NB4 (cell line): ENCODE results near the gene BORA.

Source experiments
- DNase-seq: peaks from one replicate; pipeline ENCODE4 v3.0.0; 2010; ENCODE audit warnings: low read depth
- H3K4me3 ChIP-seq: one replicate; pipeline ENCODE4 v1.5.1; 2011; ENCODE audit warnings: mild to moderate bottlenecking, low read depth, low read length, moderate library complexity
- MYC ChIP-seq: IDR thresholded peaks from 2 replicates; pipeline ENCODE4 v1.6.1; 2011; ENCODE audit warnings: low read depth, low read length
- POLR2A ChIP-seq: IDR thresholded peaks from 2 replicates; pipeline ENCODE4 v1.6.1; 2011; ENCODE audit warnings: mild to moderate bottlenecking; ENCODE audit not compliant: insufficient read length; ENCODE audit errors: extremely low read depth
- TF ChIP-seq, protein P1 (sequence below): IDR thresholded peaks from 2 replicates; pipeline ENCODE4 v1.6.1; 2011; ENCODE audit warnings: low read depth, low read length
- TF ChIP-seq, protein P2 (sequence below): IDR thresholded peaks from one replicate; pipeline ENCODE4 v1.5.1; 2012; ENCODE audit warnings: low read depth, low read length

BORA gene

DNA sequence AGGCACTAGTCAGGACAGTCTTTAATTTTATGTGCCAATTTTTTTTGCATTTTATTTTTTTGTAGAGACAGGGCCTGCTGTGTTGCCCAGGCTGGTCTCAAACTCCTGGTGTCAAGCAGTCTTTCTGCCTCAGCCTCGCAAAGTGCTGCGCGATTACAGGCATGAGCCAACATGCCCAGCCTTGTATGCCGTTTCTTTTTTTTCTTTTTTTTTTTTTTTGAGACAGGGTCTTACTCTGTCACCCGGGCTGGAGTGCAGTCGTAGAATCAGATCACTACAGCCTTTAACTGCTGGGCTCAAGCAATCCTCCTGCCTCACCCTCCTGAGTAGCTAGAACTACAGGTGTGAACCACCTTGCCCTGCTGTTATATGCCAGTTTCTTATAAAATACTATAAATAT, 26.4 kb downstream of the BORA start:
- DNase-seq, result no peak
- TF ChIP-seq, protein P1, sequence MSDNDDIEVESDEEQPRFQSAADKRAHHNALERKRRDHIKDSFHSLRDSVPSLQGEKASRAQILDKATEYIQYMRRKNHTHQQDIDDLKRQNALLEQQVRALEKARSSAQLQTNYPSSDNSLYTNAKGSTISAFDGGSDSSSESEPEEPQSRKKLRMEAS, result no peak
- TF ChIP-seq MYC, result no peak
- no peak for TF ChIP-seq POLR2A
- TF ChIP-seq, protein P2, sequence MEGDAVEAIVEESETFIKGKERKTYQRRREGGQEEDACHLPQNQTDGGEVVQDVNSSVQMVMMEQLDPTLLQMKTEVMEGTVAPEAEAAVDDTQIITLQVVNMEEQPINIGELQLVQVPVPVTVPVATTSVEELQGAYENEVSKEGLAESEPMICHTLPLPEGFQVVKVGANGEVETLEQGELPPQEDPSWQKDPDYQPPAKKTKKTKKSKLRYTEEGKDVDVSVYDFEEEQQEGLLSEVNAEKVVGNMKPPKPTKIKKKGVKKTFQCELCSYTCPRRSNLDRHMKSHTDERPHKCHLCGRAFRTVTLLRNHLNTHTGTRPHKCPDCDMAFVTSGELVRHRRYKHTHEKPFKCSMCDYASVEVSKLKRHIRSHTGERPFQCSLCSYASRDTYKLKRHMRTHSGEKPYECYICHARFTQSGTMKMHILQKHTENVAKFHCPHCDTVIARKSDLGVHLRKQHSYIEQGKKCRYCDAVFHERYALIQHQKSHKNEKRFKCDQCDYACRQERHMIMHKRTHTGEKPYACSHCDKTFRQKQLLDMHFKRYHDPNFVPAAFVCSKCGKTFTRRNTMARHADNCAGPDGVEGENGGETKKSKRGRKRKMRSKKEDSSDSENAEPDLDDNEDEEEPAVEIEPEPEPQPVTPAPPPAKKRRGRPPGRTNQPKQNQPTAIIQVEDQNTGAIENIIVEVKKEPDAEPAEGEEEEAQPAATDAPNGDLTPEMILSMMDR, result no peak
- no peak overlapping the region for H3K4me3 ChIP-seq

DNA sequence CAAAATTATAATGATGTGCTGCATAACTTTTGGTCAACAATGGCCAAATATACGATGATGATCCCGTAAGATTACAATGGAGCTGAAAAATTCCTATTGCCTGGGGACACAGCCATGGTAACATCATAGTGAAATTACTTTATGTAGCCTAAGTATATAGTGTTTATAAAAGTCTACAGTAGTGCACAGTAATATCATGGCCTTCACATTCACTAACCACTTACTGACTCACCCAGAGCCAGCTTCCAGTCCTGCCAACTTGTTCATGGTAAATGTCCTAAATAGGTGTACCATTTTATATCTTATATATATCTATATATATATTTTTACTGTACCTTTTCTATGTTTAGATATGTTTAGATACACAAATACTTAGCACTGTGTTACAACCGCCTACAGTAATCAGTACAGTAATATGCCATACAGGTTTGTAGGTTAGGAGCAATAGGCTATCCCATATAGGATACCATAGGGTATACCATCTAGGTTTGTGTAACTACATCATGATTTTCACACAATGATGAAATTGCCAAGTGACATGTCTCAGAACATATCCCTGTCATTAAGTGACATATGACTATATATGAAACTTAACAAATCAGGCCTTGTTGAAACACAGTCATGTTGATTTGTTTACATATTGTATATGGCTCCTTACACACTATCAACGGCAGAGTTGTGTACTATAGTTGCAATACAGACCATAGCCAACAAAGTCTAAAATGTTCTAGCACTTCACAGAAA, 30.2 kb downstream of the BORA start:
- no peak for DNase-seq
- TF ChIP-seq, protein P2, result no peak
- TF ChIP-seq MYC, result no peak
- TF ChIP-seq POLR2A, result no peak
- TF ChIP-seq, protein P1, result no peak
- no peak overlapping the region for H3K4me3 ChIP-seq

DNA sequence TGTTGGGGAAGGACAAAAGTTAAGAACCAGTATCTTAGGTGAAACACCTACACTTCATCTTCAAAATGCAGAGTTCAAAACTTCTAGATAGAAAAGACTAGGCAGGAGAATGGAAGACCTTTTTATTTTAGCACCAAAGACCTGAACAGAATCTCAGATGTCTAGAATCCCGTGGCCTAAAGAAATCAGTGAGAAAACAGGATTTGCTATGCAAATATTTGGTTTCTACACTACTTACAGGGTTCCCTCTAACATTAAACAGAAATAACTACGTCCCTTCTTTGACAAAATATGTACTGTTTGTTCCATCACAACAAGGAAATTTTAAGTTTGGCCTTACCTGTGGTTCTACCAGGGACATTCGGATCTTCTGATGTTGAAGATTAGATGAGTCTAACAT, 32.5 kb downstream of the BORA start:
- TF ChIP-seq, protein P1, result no peak
- TF ChIP-seq, protein P2, result no peak
- TF ChIP-seq POLR2A, result no peak
- no peak overlapping the region for H3K4me3 ChIP-seq
- DNase-seq, result no peak

DNA sequence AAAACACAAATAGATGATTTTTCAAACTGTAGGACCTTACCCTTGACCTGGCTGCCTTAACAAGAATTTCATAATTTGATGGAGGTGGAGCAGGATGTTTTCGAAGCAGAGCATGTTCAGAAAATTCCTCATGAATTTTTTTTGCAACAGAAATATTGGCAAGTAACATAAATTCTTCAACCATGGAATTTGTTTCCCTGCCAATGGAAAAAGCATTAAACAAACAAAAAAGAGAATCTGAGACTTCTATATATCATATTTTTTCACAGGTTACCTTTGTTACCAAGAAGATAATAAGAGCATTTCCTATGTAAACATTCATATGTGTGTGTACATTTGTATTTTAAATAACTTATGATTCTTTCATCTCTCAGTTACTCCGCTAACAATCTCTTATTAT, 35.7 kb downstream of the BORA start:
- no peak for DNase-seq
- H3K4me3 ChIP-seq, result no peak overlapping the region
- TF ChIP-seq MYC (no peak), POLR2A (no peak)
- TF ChIP-seq, protein P2, result no peak
- TF ChIP-seq, protein P1, result no peak

DNA sequence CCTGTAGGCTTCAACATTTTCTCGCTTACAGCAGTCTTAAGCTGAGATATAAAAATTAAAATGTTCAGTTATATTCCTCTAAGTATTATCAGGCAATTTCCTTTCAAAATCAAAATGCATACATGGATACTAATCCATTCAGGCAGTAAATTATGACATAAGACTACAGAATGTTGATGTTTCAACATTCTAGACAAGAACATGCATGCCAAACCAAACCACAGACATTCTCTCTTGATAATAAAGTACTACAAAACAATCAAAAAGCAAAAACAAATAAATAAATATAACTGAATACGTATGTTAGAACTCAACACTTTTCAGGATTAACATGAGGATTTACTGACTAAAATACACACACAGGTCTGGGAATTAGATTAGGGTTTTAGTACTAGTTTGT, 46.3 kb downstream of the BORA start:
- TF ChIP-seq, protein P1, result no peak
- TF ChIP-seq POLR2A (no peak), MYC (no peak)
- TF ChIP-seq, protein P2, result no peak
- no peak for DNase-seq
- H3K4me3 ChIP-seq, result no peak overlapping the region
